Spleen (tissue), 11 donors: ENCODE results near the gene USP15. TPM values are rescaled to one million over a fixed set of nuclear protein-coding genes. Genes with fewer than 3 reads are reported as not detected.

Experiments used
- DNase-seq: peaks from one replicate; pipeline ENCODE4 v3.0.0-alpha.2; 2020
- H3K27ac ChIP-seq, 8 donors: fragments of 200-600 bp; sonication (generic) in 7 of 8; 1 replicate in 4 of 8; 2 replicates in 4 of 8; pipeline versions ENCODE4 v1.5.0 to v1.8.0; 2016 to 2021; ENCODE audit warnings: inconsistent platforms in 4 of 8, mild to moderate bottlenecking in 4 of 8, moderate library complexity in 1 of 8
- H3K27me3 ChIP-seq, 7 donors: fragments of 200-600 bp; sonication (generic) in 6 of 7; replicated peaks in 1 of 7; 1 replicate in 4 of 7; 2 replicates in 3 of 7; pipeline versions ENCODE4 v1.5.0 to v1.8.0; 2016 to 2021; ENCODE audit warnings: inconsistent platforms in 3 of 7, mild to moderate bottlenecking in 1 of 7
- H3K36me3 ChIP-seq, 6 donors: fragments of 200-600 bp; sonication (generic) in 5 of 6; 1 replicate in 4 of 6; 2 replicates in 2 of 6; pipeline versions ENCODE4 v1.5.0 to v1.8.0; 2016 to 2021; ENCODE audit warnings: inconsistent platforms in 2 of 6
- H3K4me1 ChIP-seq, 6 donors: fragments of 200-600 bp; sonication (generic) in 5 of 6; 1 replicate in 3 of 6; 2 replicates in 3 of 6; pipeline versions ENCODE4 v1.5.0 to v1.8.0; 2016 to 2021; ENCODE audit warnings: inconsistent platforms in 3 of 6
- H3K4me3 ChIP-seq, 8 donors: fragments of 200-600 bp; sonication (generic) in 7 of 8; 1 replicate in 4 of 8; 2 replicates in 4 of 8; pipeline versions ENCODE4 v1.5.0 to v1.8.0; 2016 to 2021; ENCODE audit warnings: inconsistent platforms in 4 of 8, mild to moderate bottlenecking in 4 of 8, moderate library complexity in 2 of 8
- H3K9me3 ChIP-seq, 8 donors: fragments of 200-600 bp; sonication (generic) in 7 of 8; 1 replicate in 4 of 8; 2 replicates in 4 of 8; pipeline versions ENCODE4 v1.5.0 to v1.8.0; 2016 to 2021; ENCODE audit warnings: inconsistent platforms in 4 of 8
- POLR2A ChIP-seq, 3 donors: fragments of 450-650 bp; IDR thresholded peaks; one replicate each; pipeline ENCODE4 v1.5.1; 2017; ENCODE audit warnings: antibody characterized with exemption in 3 of 3, mild to moderate bottlenecking in 1 of 3
- POLR2AphosphoS5 ChIP-seq, 3 donors: sonication (generic); formaldehyde crosslinking; IDR thresholded peaks; one replicate each; pipeline ENCODE4 v1.5.1; 2017; ENCODE audit warnings: antibody characterized with exemption in 3 of 3
- whole genome bisulfite sequencing, 5 donors: extraction: QIAGEN DNeasy Blood & Tissue Kit in 3 of 5; methylation state at CpG; one replicate each; pipeline versions ENCODE4 v1.1.5 to v1.1.7; 2013 to 2018; 5-methylcytosine and 5-hydroxymethylcytosine counted together
- intact Hi-C: fragments of 100-400 bp; cut with DNase I; formaldehyde crosslinking; loops from one replicate; pipeline ENCODE4 v1.15.0; 2023; ENCODE audit warnings: low total_unique reads
- polyA plus RNA-seq, 3 donors: library from polyadenylated mRNA; stranded (reverse); fragments of 200-250 nt; gene quantifications; one replicate each; pipeline ENCODE4 v1.2.1, GENCODE V29; 2013
- total RNA-seq, 7 donors: library from RNA; depleted of rRNA in 3 of 7; stranded (reverse); fragments of >200 nt in 3 of 7; fragmentation: NEBNext Ultra II Directional in 4 of 7; extraction: Animal tissue kit (Norgen Biotek cat#: 25700) in 4 of 7; gene quantifications; one replicate each; pipeline versions ENCODE4 v1.1.0 to v1.2.1, GENCODE V29; 2016 to 2021
- TF ChIP-seq, protein P1 (sequence below), 11 experiments: fragments of 200-600 bp in 7 of 11; fragments of 450-650 bp in 4 of 11; sonication (generic) in 4 of 11; IDR thresholded peaks in 8 of 11; conservative IDR thresholded peaks in 3 of 11; 1 replicate in 7 of 11; 2 replicates in 4 of 11; pipeline versions ENCODE4 v1.4.0 to v1.8.0; 2016 to 2021; ENCODE audit warnings: antibody characterized with exemption in 11 of 11, inconsistent platforms in 4 of 11, mild to moderate bottlenecking in 1 of 11
- donor health status: healthy with polysubstance abuse.
- donor health status: DM: no; HTN: no; CAD: no; lungs with moderate emphysema.
- donor health status: DM: no; HTN: no; CAD: no.
- donor health status: Bipolar disorder and iron deficiency.
- donor health status: healthy.
- donor health status: DM: no; HTN: no; CAD: no.
- donor health status: DM: yes; HTN: yes; CAD: no.

Gene USP15
- total and polyA plus RNA-seq, 10 donors: 65.3 to 288 (median 162) TPM

- no peak for DNase-seq
- TF ChIP-seq, protein P1, sequence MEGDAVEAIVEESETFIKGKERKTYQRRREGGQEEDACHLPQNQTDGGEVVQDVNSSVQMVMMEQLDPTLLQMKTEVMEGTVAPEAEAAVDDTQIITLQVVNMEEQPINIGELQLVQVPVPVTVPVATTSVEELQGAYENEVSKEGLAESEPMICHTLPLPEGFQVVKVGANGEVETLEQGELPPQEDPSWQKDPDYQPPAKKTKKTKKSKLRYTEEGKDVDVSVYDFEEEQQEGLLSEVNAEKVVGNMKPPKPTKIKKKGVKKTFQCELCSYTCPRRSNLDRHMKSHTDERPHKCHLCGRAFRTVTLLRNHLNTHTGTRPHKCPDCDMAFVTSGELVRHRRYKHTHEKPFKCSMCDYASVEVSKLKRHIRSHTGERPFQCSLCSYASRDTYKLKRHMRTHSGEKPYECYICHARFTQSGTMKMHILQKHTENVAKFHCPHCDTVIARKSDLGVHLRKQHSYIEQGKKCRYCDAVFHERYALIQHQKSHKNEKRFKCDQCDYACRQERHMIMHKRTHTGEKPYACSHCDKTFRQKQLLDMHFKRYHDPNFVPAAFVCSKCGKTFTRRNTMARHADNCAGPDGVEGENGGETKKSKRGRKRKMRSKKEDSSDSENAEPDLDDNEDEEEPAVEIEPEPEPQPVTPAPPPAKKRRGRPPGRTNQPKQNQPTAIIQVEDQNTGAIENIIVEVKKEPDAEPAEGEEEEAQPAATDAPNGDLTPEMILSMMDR (IDR thresholded peaks at IDR 0.05 in 8 of 11, conservative IDR thresholded peaks at IDR 0.05 in 3 of 11): no peak
- no peak for TF ChIP-seq POLR2A (IDR thresholded peaks at IDR 0.05)
- TF ChIP-seq POLR2AphosphoS5 (IDR thresholded peaks at IDR 0.05): no peak
- Histone ChIP-seq H3K4me3 (no peak overlapping the region), H3K27me3 (no peaks in the 10 kb centered on the region), H3K36me3 (no peaks in the 10 kb centered on the region), H3K27ac (peak overlapping the region in 7 of 8 donors; percentile 39 to 83 (median 78)), H3K9me3 (no peaks in the 10 kb centered on the region), H3K4me1 (peaks cover 0 to 40% (median 12%) of the 10 kb centered on the region in 6 donors)
- intact Hi-C loops: no loop called here
- 49 to 74% (median 67%) methylated on average over 3 of the region's 3 CpGs for WGBS, 5 donors
Measured at GRCh38 chr12:62250671-62251608, 9.3 kb upstream of the USP15 start.

GRCh38 chr12:62251609-62251958 is 8.6 kb upstream of the USP15 start:
- H3K27me3 ChIP-seq: no peaks in the 10 kb centered on the region
- no peak for TF ChIP-seq POLR2A (IDR thresholded peaks at IDR 0.05)
- TF ChIP-seq, protein P1 (IDR thresholded peaks at IDR 0.05 in 8 of 11, conservative IDR thresholded peaks at IDR 0.05 in 3 of 11): no peak
- no peak for TF ChIP-seq POLR2AphosphoS5 (IDR thresholded peaks at IDR 0.05)
- DNase-seq: no peak
- peak overlapping the region in 7 of 8 donors; percentile 39 to 83 (median 78) for H3K27ac ChIP-seq
- no peaks in the 10 kb centered on the region for H3K36me3 ChIP-seq
- H3K9me3 ChIP-seq: no peaks in the 10 kb centered on the region
- H3K4me1 ChIP-seq: peaks cover 0 to 46% (median 17%) of the 10 kb centered on the region in 6 donors
- no peak overlapping the region for H3K4me3 ChIP-seq
- intact Hi-C loops: no loop called here

DNA sequence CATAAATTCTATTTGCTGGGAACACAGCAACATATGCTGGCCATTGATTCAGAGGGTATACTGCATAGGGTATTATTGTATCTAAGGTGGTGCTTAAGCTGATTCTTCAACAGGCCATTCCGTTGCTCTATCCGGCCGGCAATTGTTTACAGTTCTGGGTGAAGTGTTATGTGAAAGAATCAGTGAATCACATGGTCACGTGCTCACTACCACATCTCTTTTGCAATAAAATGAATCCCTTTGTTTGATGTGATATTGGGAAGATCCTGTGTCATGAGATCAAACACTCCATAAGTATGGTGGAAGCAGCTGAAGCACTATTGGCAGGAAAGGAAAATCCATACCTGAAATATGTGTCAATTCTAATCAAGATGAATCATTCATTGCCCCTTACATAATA is 7.6 kb upstream of the USP15 start:
- WGBS, 5 donors: 79 to 95% (median 87%) methylated on average over 4 of the region's 4 CpGs
- intact Hi-C loops: no loop called here
- no peak for DNase-seq
- Histone ChIP-seq H3K4me1 (peaks cover 0 to 56% (median 20%) of the 10 kb centered on the region in 6 donors), H3K27ac (peak overlapping the region in 3 of 8 donors; percentile 78 to 83 (median 80)), H3K4me3 (no peak overlapping the region), H3K36me3 (no peaks in the 10 kb centered on the region), H3K27me3 (no peaks in the 10 kb centered on the region), H3K9me3 (no peaks in the 10 kb centered on the region)
- TF ChIP-seq POLR2A (IDR thresholded peaks at IDR 0.05) (no peak), POLR2AphosphoS5 (IDR thresholded peaks at IDR 0.05) (no peak)
- TF ChIP-seq, protein P1 (IDR thresholded peaks at IDR 0.05 in 8 of 11, conservative IDR thresholded peaks at IDR 0.05 in 3 of 11): no peak

- 92 to 98% (median 97%) methylated on average over 3 of the region's 3 CpGs for WGBS, 5 donors
- Histone ChIP-seq H3K4me1 (peaks cover 5 to 64% (median 27%) of the 10 kb centered on the region in 6 donors), H3K27me3 (no peaks in the 10 kb centered on the region), H3K36me3 (no peaks in the 10 kb centered on the region), H3K9me3 (no peaks in the 10 kb centered on the region), H3K27ac (no peak overlapping the region), H3K4me3 (no peak overlapping the region)
- no peak for DNase-seq
- intact Hi-C loops: no loop called here
- TF ChIP-seq POLR2A (IDR thresholded peaks at IDR 0.05): no peak
- no peak for TF ChIP-seq POLR2AphosphoS5 (IDR thresholded peaks at IDR 0.05)
- TF ChIP-seq, protein P1 (IDR thresholded peaks at IDR 0.05 in 8 of 11, conservative IDR thresholded peaks at IDR 0.05 in 3 of 11): no peak
Measured at GRCh38 chr12:62254967-62255366, 5.2 kb upstream of the USP15 start.
